ENCODE measurements around the gene WDR43.

Gene WDR43

GRCh38 chr2:28989973-28990372 is 95.5 kb downstream of the WDR43 start:
- no peak for TF ChIP-seq CTCF (IDR thresholded peaks at IDR 0.05)
- H3K36me3 ChIP-seq, result no peaks in the 10 kb centered on the region
- H3K4me1 ChIP-seq (ENCODE audit: control insufficient read depth in 1 of 2, insufficient read depth in 1 of 2, low read depth in 1 of 2, low read length in 1 of 2), result no peaks in the 10 kb centered on the region
- no peak overlapping the region for H3K27ac ChIP-seq
- no peaks in the 10 kb centered on the region for H3K27me3 ChIP-seq
- no peak overlapping the region for H3K4me3 ChIP-seq (ENCODE audit: low read depth in 1 of 2, low read length in 1 of 2)
- no peaks in the 10 kb centered on the region for H3K9me3 ChIP-seq

- Histone ChIP-seq H3K27me3 (no peaks in the 10 kb centered on the region), H3K36me3 (no peaks in the 10 kb centered on the region), H3K4me1 (ENCODE audit: control insufficient read depth in 1 of 2, insufficient read depth in 1 of 2, low read depth in 1 of 2, low read length in 1 of 2) (no peaks in the 10 kb centered on the region), H3K4me3 (ENCODE audit: low read depth in 1 of 2, low read length in 1 of 2) (no peak overlapping the region), H3K27ac (no peak overlapping the region), H3K9me3 (no peaks in the 10 kb centered on the region)
- no peak for TF ChIP-seq CTCF (IDR thresholded peaks at IDR 0.05)
These were observed 96.0 kb downstream of the WDR43 start for GRCh38 chr2:28990445-28990844.

- TF ChIP-seq CTCF (IDR thresholded peaks at IDR 0.05), result no peak
- Histone ChIP-seq H3K4me1 (ENCODE audit: control insufficient read depth in 1 of 2, insufficient read depth in 1 of 2, low read depth in 1 of 2, low read length in 1 of 2) (no peaks in the 10 kb centered on the region), H3K27me3 (no peaks in the 10 kb centered on the region)
These were observed 96.6 kb downstream of the WDR43 start for GRCh38 chr2:28991021-28991420.

GRCh38 chr2:28991460-28991859 is 97.0 kb downstream of the WDR43 start:
- TF ChIP-seq CTCF (IDR thresholded peaks at IDR 0.05), result no peak
- Histone ChIP-seq H3K9me3 (no peaks in the 10 kb centered on the region), H3K36me3 (no peaks in the 10 kb centered on the region), H3K4me1 (ENCODE audit: control insufficient read depth in 1 of 2, insufficient read depth in 1 of 2, low read depth in 1 of 2, low read length in 1 of 2) (no peaks in the 10 kb centered on the region), H3K27ac (no peak overlapping the region), H3K27me3 (no peaks in the 10 kb centered on the region), H3K4me3 (ENCODE audit: low read depth in 1 of 2, low read length in 1 of 2) (no peak overlapping the region)

More at GRCh38 chr2:28991021-28991420, 96.6 kb downstream of the WDR43 start:
- Histone ChIP-seq H3K27ac (no peak overlapping the region), H3K4me3 (ENCODE audit: low read depth in 1 of 2, low read length in 1 of 2) (no peak overlapping the region), H3K36me3 (no peaks in the 10 kb centered on the region), H3K9me3 (no peaks in the 10 kb centered on the region)

- Histone ChIP-seq H3K27ac (no peak overlapping the region), H3K36me3 (no peaks in the 10 kb centered on the region), H3K4me3 (ENCODE audit: low read depth in 1 of 2, low read length in 1 of 2) (no peak overlapping the region), H3K9me3 (no peaks in the 10 kb centered on the region), H3K27me3 (no peaks in the 10 kb centered on the region), H3K4me1 (ENCODE audit: control insufficient read depth in 1 of 2, insufficient read depth in 1 of 2, low read depth in 1 of 2, low read length in 1 of 2) (no peaks in the 10 kb centered on the region)
- no peak for TF ChIP-seq CTCF (IDR thresholded peaks at IDR 0.05)
These were observed 98.9 kb downstream of the WDR43 start for GRCh38 chr2:28993206-28993960.
